MCF 10A (cell line): ENCODE measurements around the gene LOXL4. TPM values are rescaled to one million over a fixed set of nuclear protein-coding genes. Genes with fewer than 3 reads are reported as not detected.

Source experiments
- BruUV-seq: library from RNA; stranded (reverse); fragments of 400-500 nt; replicated peaks from 2 replicates; lab custom pipeline; 2021; lab: Mats Ljungman, UMichigan
- CTCF ChIA-PET: fragments of 300-600 bp; sonication (Branson Sonifier 250); formaldehyde crosslinking; extraction: SDS; loops from one replicate; lab custom pipeline; 2021; ENCODE audit warnings: antibody characterized with exemption, inconsistent platforms; lab: Yijun Ruan, JAX
- POLR2A ChIA-PET: fragments of 300-600, 350-650 bp; sonication (Branson Sonifier 250); formaldehyde crosslinking; extraction: SDS; loops from one replicate; lab custom pipeline; 2020; ENCODE audit warnings: antibody characterized with exemption, inconsistent platforms; lab: Yijun Ruan, JAX
- DNase-seq: peaks from one replicate; pipeline ENCODE4 v3.0.0-alpha.2; 2018; ENCODE audit not compliant: unreplicated experiment
- H3K27ac Mint-ChIP-seq: one replicate; pipeline ENCODE4 v1.8.0; 2022; ENCODE audit warnings: mild to moderate bottlenecking, low read depth, mixed read lengths; ENCODE audit not compliant: unreplicated experiment
- H3K27me3 Mint-ChIP-seq: one replicate; pipeline ENCODE4 v1.8.0; 2022; ENCODE audit warnings: mixed read lengths; ENCODE audit not compliant: insufficient read depth, unreplicated experiment
- H3K36me3 Mint-ChIP-seq: one replicate; pipeline ENCODE4 v1.8.0; 2022; ENCODE audit warnings: mild to moderate bottlenecking, moderate library complexity, mixed read lengths; ENCODE audit not compliant: insufficient read depth, unreplicated experiment
- H3K4me1 Mint-ChIP-seq: one replicate; pipeline ENCODE4 v1.8.0; 2022; ENCODE audit warnings: mixed read lengths; ENCODE audit not compliant: insufficient read depth, unreplicated experiment
- H3K4me3 Mint-ChIP-seq: one replicate; pipeline ENCODE4 v1.8.0; 2022; ENCODE audit warnings: mild to moderate bottlenecking, moderate library complexity, mixed read lengths; ENCODE audit not compliant: unreplicated experiment
- H3K9me3 Mint-ChIP-seq: one replicate; pipeline ENCODE4 v1.8.0; 2022; ENCODE audit warnings: mixed read lengths; ENCODE audit not compliant: unreplicated experiment
- intact Hi-C: fragments of 100-400 bp; cut with micrococcal nuclease; formaldehyde crosslinking; loops from 2 replicates; pipeline ENCODE4 v1.14.1; 2022
- total RNA-seq: library from RNA; stranded (reverse); gene quantifications from 2 replicates; pipeline ENCODE4 v1.2.3, GENCODE V29; 2022
- TF ChIP-seq, protein P1 (sequence below): fragments of 200-600 bp; IDR thresholded peaks from one replicate; pipeline ENCODE4 v1.8.0; 2022; ENCODE audit warnings: antibody characterized with exemption, mild to moderate bottlenecking; ENCODE audit not compliant: unreplicated experiment

LOXL4 gene
- total RNA-seq, 1 experiment from 2014 or later = not detected

- H3K36me3 Mint-ChIP-seq = peaks cover 54% of the 10 kb centered on the region
- CTCF ChIA-PET = interaction anchor here (0.6 to 8.7 kb wide), 2 partner anchors 69 to 275 kb away, joined by 6 to 52 read pairs; no protein-coding TSS in a partner anchor
- no peak overlapping the region for H3K27ac Mint-ChIP-seq
- H3K4me1 Mint-ChIP-seq = no peaks in the 10 kb centered on the region
- intact Hi-C loops = no loop called here
- POLR2A ChIA-PET = no interaction called here
- no peaks in the 10 kb centered on the region for H3K9me3 Mint-ChIP-seq
- no peak for DNase-seq
- H3K27me3 Mint-ChIP-seq = no peaks in the 10 kb centered on the region
- no peak overlapping the region for H3K4me3 Mint-ChIP-seq
- no TSS peak for BruUV-seq
- TF ChIP-seq, protein P1, sequence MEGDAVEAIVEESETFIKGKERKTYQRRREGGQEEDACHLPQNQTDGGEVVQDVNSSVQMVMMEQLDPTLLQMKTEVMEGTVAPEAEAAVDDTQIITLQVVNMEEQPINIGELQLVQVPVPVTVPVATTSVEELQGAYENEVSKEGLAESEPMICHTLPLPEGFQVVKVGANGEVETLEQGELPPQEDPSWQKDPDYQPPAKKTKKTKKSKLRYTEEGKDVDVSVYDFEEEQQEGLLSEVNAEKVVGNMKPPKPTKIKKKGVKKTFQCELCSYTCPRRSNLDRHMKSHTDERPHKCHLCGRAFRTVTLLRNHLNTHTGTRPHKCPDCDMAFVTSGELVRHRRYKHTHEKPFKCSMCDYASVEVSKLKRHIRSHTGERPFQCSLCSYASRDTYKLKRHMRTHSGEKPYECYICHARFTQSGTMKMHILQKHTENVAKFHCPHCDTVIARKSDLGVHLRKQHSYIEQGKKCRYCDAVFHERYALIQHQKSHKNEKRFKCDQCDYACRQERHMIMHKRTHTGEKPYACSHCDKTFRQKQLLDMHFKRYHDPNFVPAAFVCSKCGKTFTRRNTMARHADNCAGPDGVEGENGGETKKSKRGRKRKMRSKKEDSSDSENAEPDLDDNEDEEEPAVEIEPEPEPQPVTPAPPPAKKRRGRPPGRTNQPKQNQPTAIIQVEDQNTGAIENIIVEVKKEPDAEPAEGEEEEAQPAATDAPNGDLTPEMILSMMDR = no peak
Observed at GRCh38 chr10:98240524-98240923, 27.5 kb downstream of the LOXL4 start.

DNA sequence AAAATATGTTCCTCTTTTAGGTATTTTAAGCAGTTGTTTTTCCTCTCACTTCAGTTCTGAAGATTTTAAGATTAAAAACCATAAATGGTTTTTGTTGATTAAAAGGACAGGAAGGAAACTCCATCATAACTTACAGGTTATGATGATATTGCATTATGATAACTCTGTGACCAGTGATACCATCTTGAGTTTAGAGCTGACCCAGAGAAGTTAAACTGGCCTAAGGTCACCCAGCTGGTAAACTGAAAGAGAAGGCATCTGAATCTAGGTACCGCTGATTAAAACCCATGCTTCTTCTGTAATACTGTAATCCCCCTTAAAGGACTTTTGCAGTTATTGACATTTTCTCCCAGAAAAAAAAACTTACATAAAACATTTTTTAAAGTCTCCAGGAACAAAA is 29.6 kb downstream of the LOXL4 start:
- BruUV-seq = no TSS peak
- TF ChIP-seq, protein P1 = no peak
- peaks cover 6% of the 10 kb centered on the region for H3K4me1 Mint-ChIP-seq
- no peaks in the 10 kb centered on the region for H3K9me3 Mint-ChIP-seq
- no peaks in the 10 kb centered on the region for H3K27me3 Mint-ChIP-seq
- no peak overlapping the region for H3K4me3 Mint-ChIP-seq
- H3K36me3 Mint-ChIP-seq = peaks cover 50% of the 10 kb centered on the region
- POLR2A ChIA-PET = interaction anchor here (0.7 kb wide), 1 partner anchor 29 kb away, joined by 3 read pairs; no protein-coding TSS in a partner anchor
- no peak for DNase-seq
- CTCF ChIA-PET = interaction anchor here (0.6 to 1.0 kb wide), 3 partner anchors 58 to 101 kb away, joined by 3 to 6 read pairs (median 3); no protein-coding TSS in a partner anchor
- intact Hi-C loops = no loop called here
- H3K27ac Mint-ChIP-seq = no peak overlapping the region

GRCh38 chr10:98236862-98237261 is 31.1 kb downstream of the LOXL4 start:
- H3K27ac Mint-ChIP-seq = no peak overlapping the region
- ChIA-PET CTCF (no interaction called here), POLR2A (interaction anchor here (0.6 kb wide), 1 partner anchor 13 kb away, joined by 3 read pairs; no protein-coding TSS in a partner anchor)
- H3K4me1 Mint-ChIP-seq = peaks cover 6% of the 10 kb centered on the region
- H3K36me3 Mint-ChIP-seq = peaks cover 51% of the 10 kb centered on the region
- no peaks in the 10 kb centered on the region for H3K9me3 Mint-ChIP-seq
- H3K4me3 Mint-ChIP-seq = no peak overlapping the region
- BruUV-seq = no TSS peak
- H3K27me3 Mint-ChIP-seq = no peaks in the 10 kb centered on the region
- TF ChIP-seq, protein P1 = no peak
- intact Hi-C loops = no loop called here
- no peak for DNase-seq

GRCh38 chr10:98235846-98236245 is 32.1 kb downstream of the LOXL4 start:
- TF ChIP-seq, protein P1 = no peak
- no TSS peak for BruUV-seq
- no peak for DNase-seq
- no peaks in the 10 kb centered on the region for H3K27me3 Mint-ChIP-seq
- no peaks in the 10 kb centered on the region for H3K9me3 Mint-ChIP-seq
- intact Hi-C loops = no loop called here
- H3K4me1 Mint-ChIP-seq = peaks cover 6% of the 10 kb centered on the region
- POLR2A ChIA-PET = interaction anchor here (0.9 kb wide), 1 partner anchor 74 kb away, joined by 3 read pairs; no protein-coding TSS in a partner anchor
- H3K27ac Mint-ChIP-seq = no peak overlapping the region
- CTCF ChIA-PET = interaction anchor here (0.7 to 1.6 kb wide), 4 partner anchors 24 to 69 kb away, joined by 3 to 4 read pairs (median 4); no protein-coding TSS in a partner anchor
- no peak overlapping the region for H3K4me3 Mint-ChIP-seq
- H3K36me3 Mint-ChIP-seq = peaks cover 53% of the 10 kb centered on the region
